K562 (cell line): ENCODE results near the gene COBLL1. TPM values are rescaled to one million over a fixed set of nuclear protein-coding genes. Genes with fewer than 3 reads are reported as not detected.

ENCODE experiments used
- ATAC-seq: fragments of 200-7000 bp; cut with Tn5 transposase; 3 replicates; pipeline ENCODE4 v1.9.1; 2020; ENCODE audit warnings: moderate library complexity
- BruUV-seq: library from RNA; stranded (reverse); fragments of 400-500 nt; replicated peaks from 2 replicates; lab custom pipeline; 2021; lab: Mats Ljungman, UMichigan
- CTCF ChIA-PET: fragments of 300-600 bp; formaldehyde crosslinking; extraction: SDS; loops from one replicate; lab custom pipeline; 2021; ENCODE audit warnings: low intra/inter-chr PET ratio; lab: Yijun Ruan, JAX
- POLR2A ChIA-PET: fragments of 300-600, 350-650 bp; sonication (Branson Sonifier 250); formaldehyde crosslinking; extraction: SDS; loops from one replicate; lab custom pipeline; 2021; ENCODE audit warnings: antibody characterized with exemption, inconsistent platforms; lab: Yijun Ruan, JAX
- DNase-seq, 4 experiments: peaks; one replicate each; pipeline versions ENCODE4 v3.0.0 to v3.0.0-alpha.2; 2011 to 2018; ENCODE audit warnings: low spot score in 3 of 4, mixed read lengths in 3 of 4; ENCODE audit errors: extremely low read depth in 1 of 4
- FAIRE-seq: peaks from 2 replicates; lab custom pipeline; 2011; peaks lifted over from hg19 to GRCh38; lab: Jason Lieb, UNC
- H2AFZ ChIP-seq: 2 replicates; pipeline ENCODE4 v1.6.0; 2011; ENCODE audit warnings: low read depth, low read length, control low read depth, inconsistent platforms
- H3K27ac ChIP-seq: fragments of 200-600 bp; 3 replicates; pipeline ENCODE4 v1.8.0; 2011; ENCODE audit warnings: low read depth, mild to moderate bottlenecking, control low read depth, inconsistent platforms, low read length, moderate library complexity, mixed read lengths; ENCODE audit errors: extremely low read depth
- H3K27me3 ChIP-seq, 2 experiments: fragments of 300-600 bp in 1 of 2; 2 replicates in 1 of 2; 3 replicates in 1 of 2; pipeline versions ENCODE4 v1.6.0 to v1.8.0; 2011; ENCODE audit warnings: inconsistent platforms in 2 of 2, low read length in 2 of 2, mild to moderate bottlenecking in 1 of 2, mixed read lengths in 1 of 2, moderate library complexity in 1 of 2; ENCODE audit not compliant: control insufficient read depth in 2 of 2, insufficient read depth in 2 of 2
- H3K36me3 ChIP-seq: fragments of 300-600 bp; 3 replicates; pipeline ENCODE4 v1.8.0; 2011; ENCODE audit warnings: mild to moderate bottlenecking, low read length, inconsistent platforms; ENCODE audit not compliant: control insufficient read depth, insufficient read depth
- H3K4me1 ChIP-seq, 2 experiments: fragments of 200-600 bp in 1 of 2; replicated peaks in 1 of 2; 2 replicates in 1 of 2; 3 replicates in 1 of 2; pipeline versions ENCODE4 v1.5.1 to v1.8.0; 2011; ENCODE audit warnings: inconsistent platforms in 2 of 2, low read length in 2 of 2, mild to moderate bottlenecking in 1 of 2, mixed read lengths in 1 of 2, moderate library complexity in 1 of 2; ENCODE audit not compliant: control insufficient read depth in 2 of 2, insufficient read depth in 2 of 2
- H3K4me2 ChIP-seq: 2 replicates; pipeline ENCODE4 v1.6.1; 2011; ENCODE audit warnings: low read length, control low read depth, inconsistent platforms, mixed read lengths; ENCODE audit not compliant: insufficient read depth
- H3K4me3 ChIP-seq: fragments of 200-600 bp; sonication (generic), shearing (Covaris generic); 2 replicates; pipeline ENCODE4 v1.5.1; 2016; ENCODE audit warnings: control low read depth, inconsistent platforms
- H3K79me2 ChIP-seq: fragments of 200-600 bp; 3 replicates; pipeline ENCODE4 v1.8.0; 2011; ENCODE audit warnings: low read length, inconsistent platforms; ENCODE audit not compliant: control insufficient read depth, insufficient read depth
- H3K9ac ChIP-seq, 2 experiments: 2 replicates each; pipeline versions ENCODE4 v1.6.0 to v1.6.1; 2011; ENCODE audit warnings: low read depth in 2 of 2, low read length in 2 of 2, control low read depth in 1 of 2, inconsistent platforms in 1 of 2, mild to moderate bottlenecking in 1 of 2, mixed read lengths in 1 of 2; ENCODE audit not compliant: insufficient read depth in 1 of 2
- H3K9me1 ChIP-seq: one replicate; pipeline ENCODE4 v1.6.0; 2011; ENCODE audit warnings: inconsistent platforms, mild to moderate bottlenecking, low read length, moderate library complexity; ENCODE audit not compliant: control insufficient read depth, insufficient read depth
- H3K9me3 ChIP-seq: replicated peaks from 2 replicates; pipeline ENCODE4 v1.5.1; 2011; ENCODE audit warnings: low read depth, low read length, inconsistent platforms; ENCODE audit not compliant: control insufficient read depth, insufficient read depth
- H4K20me1 ChIP-seq: replicated peaks from 2 replicates; pipeline ENCODE4 v1.6.1; 2011; ENCODE audit warnings: low read length, inconsistent platforms, mixed read lengths; ENCODE audit not compliant: control insufficient read depth, insufficient read depth
- CREB5 ChIP-seq: fragments of 250-450 bp; sonication (Bioruptor Pico); IDR thresholded peaks from 2 replicates; pipeline ENCODE4 v1.5.0; 2020; ENCODE audit warnings: mild to moderate bottlenecking
- KDM1A ChIP-seq, 2 experiments: fragments of 450-650 bp; IDR thresholded peaks; 2 replicates each; pipeline ENCODE4 v1.6.1; 2016; ENCODE audit warnings: mild to moderate bottlenecking in 2 of 2
- WGBS: fragments of 100-300 bp; shearing (Covaris generic); methylation state at CpG from one replicate; pipeline ENCODE4 v1.1.6; 2016; ENCODE audit warnings: low coverage, mixed read lengths; ENCODE audit not compliant: insufficient coverage; ENCODE audit errors: missing lambda C conversion rate; 5-methylcytosine and 5-hydroxymethylcytosine counted together
- in situ Hi-C: fragments of 300-500 bp; cut with MboI; formaldehyde crosslinking; loops from 4 replicates; pipeline ENCODE4 v1.15.0; 2018; ENCODE audit warnings: inconsistent platforms, mixed read lengths
- intact Hi-C: fragments of 100-400 bp; cut with micrococcal nuclease; formaldehyde crosslinking; loops from 2 replicates; pipeline ENCODE4 v1.14.2; 2022
- polyA plus RNA-seq, 8 experiments: library from polyadenylated mRNA; depleted of rRNA in 4 of 8; stranded (reverse) in 5 of 8; unstranded in 3 of 8; fragments of >200 nt; fragmentation: Nextera tagmentation in 2 of 8; fragmentation: Illumina TruSeq in 1 of 8; extraction: Ambion mirVana in 2 of 8; extraction: Trizol in 1 of 8; gene quantifications; 2 replicates each; pipeline versions ENCODE4 v1.2.1 to v1.2.3, GENCODE V29; 2011 to 2014; ENCODE audit warnings: inconsistent platforms in 1 of 8, missing spikeins in 1 of 8
- total RNA-seq, 7 experiments: library from RNA; depleted of rRNA in 6 of 7; stranded (reverse); fragments of >200 nt in 6 of 7; fragmentation: Illumina TruSeq in 2 of 7; extraction: Trizol in 2 of 7; gene quantifications; 2 replicates each; pipeline versions ENCODE4 v1.2.1 to v1.2.3, GENCODE V29; 2011 to 2021; ENCODE audit warnings: low replicate concordance in 1 of 7

Gene COBLL1
- total and polyA plus RNA-seq, 9 of the 15 experiments (the other 6 are each of a cell fraction or from before 2014, with no cell fraction given) = 0.07 to 1.6 (median 0.71) TPM

GRCh38 chr2:164818149-164819136, 23.2 kb downstream of the COBLL1 start:
- ATAC-seq = no peak
- intact Hi-C loops (no loop called here), in situ Hi-C loops (no loop called here)
- ChIA-PET CTCF (no interaction called here), POLR2A (no interaction called here)
- H3K9me3 ChIP-seq = no peaks in the 10 kb centered on the region; the same call in 1 of the 2 replicates
- no TSS peak for BruUV-seq
- H3K79me2 ChIP-seq = no peaks in the 10 kb centered on the region
- no peak for TF ChIP-seq CREB5 (CRISPR knock-in tag)
- 0 out of 4 replicates have a peak, but pooled peaks of 1 of the 2 experiments have one; percentile 10 for TF ChIP-seq KDM1A (IDR thresholded peaks at IDR 0.05)
- H3K27me3 ChIP-seq = no peaks in the 10 kb centered on the region
- H2AFZ ChIP-seq = no peak overlapping the region
- no peak for DNase-seq
- no peaks in the 10 kb centered on the region for H3K4me1 ChIP-seq
- no peaks in the 10 kb centered on the region for H3K9me1 ChIP-seq
- H3K4me3 ChIP-seq = no peak overlapping the region
- H3K27ac ChIP-seq = no peak overlapping the region
- FAIRE-seq = no peak
- H3K36me3 ChIP-seq = no peaks in the 10 kb centered on the region
- H3K4me2 ChIP-seq = no peak overlapping the region
- H3K9ac ChIP-seq = no peak overlapping the region
- H4K20me1 ChIP-seq = no peaks in the 10 kb centered on the region
- WGBS = 25% methylated on average over 14 of the region's 14 CpGs
